Fibroblast of upper back skin (primary cell): ENCODE measurements around the gene TJP3.

Experiments used
- DNase-seq: peaks from one replicate; pipeline ENCODE4 v3.0.0-alpha.2; 2013

TJP3 gene

GRCh38 chr19:3691372-3691716 is 16.8 kb upstream of the TJP3 start:
- no peak for DNase-seq

- no peak for DNase-seq
Measured at GRCh38 chr19:3691726-3692125, 16.5 kb upstream of the TJP3 start.

GRCh38 chr19:3692141-3693024 is 15.8 kb upstream of the TJP3 start:
- no peak for DNase-seq

- DNase-seq, result no peak
Measured at GRCh38 chr19:3693025-3693925, 14.9 kb upstream of the TJP3 start.

- DNase-seq, result no peak
Measured at GRCh38 chr19:3694361-3695123, 13.6 kb upstream of the TJP3 start.

GRCh38 chr19:3695124-3695733 is 13.0 kb upstream of the TJP3 start:
- DNase-seq, result no peak

GRCh38 chr19:3695986-3696659 is 12.1 kb upstream of the TJP3 start:
- no peak for DNase-seq

GRCh38 chr19:3696660-3696995 is 11.6 kb upstream of the TJP3 start:
- DNase-seq, result no peak

GRCh38 chr19:3697094-3697493 is 11.1 kb upstream of the TJP3 start:
- DNase-seq, result no peak

GRCh38 chr19:3697671-3698385 is 10.4 kb upstream of the TJP3 start:
- no peak for DNase-seq

- no peak for DNase-seq
Measured at GRCh38 chr19:3698386-3698950, 9.7 kb upstream of the TJP3 start.

GRCh38 chr19:3698974-3699740 is 9.0 kb upstream of the TJP3 start:
- DNase-seq, result peak; percentile 31

- no peak for DNase-seq
Measured at GRCh38 chr19:3699741-3700241, 8.4 kb upstream of the TJP3 start.

GRCh38 chr19:3700242-3701032 is 7.7 kb upstream of the TJP3 start, which contains the start of gene PIP5K1C:
Gene PIP5K1C, minus strand, starts transcription at chr19:3700468. Its CDS starts 78 bp downstream, at chr19:3700390.
- peak; percentile 76 for DNase-seq

- DNase-seq, result no peak
Measured at GRCh38 chr19:3701200-3701599, 7.0 kb upstream of the TJP3 start.

GRCh38 chr19:3707868-3708206 is 347 bp upstream of the TJP3 start:
- no peak for DNase-seq

- peak; percentile 42 for DNase-seq
Measured at GRCh38 chr19:3710265-3710812, 2.2 kb downstream of the TJP3 start.

- no peak for DNase-seq
Measured at GRCh38 chr19:3712663-3713611, 4.8 kb downstream of the TJP3 start.
